GM18861 (cell line): Measurements from ENCODE around the gene TMEM14A.
A peak's percentile ranks its signal among the peaks of the same experiment; 100 is the strongest.

Experiments used
- ATAC-seq: cut with Tn5 transposase; IDR thresholded peaks from one replicate; pipeline ENCODE4 v1.9.1; 2021; ENCODE audit not compliant: unreplicated experiment

Gene TMEM14A, protein sequence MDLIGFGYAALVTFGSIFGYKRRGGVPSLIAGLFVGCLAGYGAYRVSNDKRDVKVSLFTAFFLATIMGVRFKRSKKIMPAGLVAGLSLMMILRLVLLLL

DNA sequence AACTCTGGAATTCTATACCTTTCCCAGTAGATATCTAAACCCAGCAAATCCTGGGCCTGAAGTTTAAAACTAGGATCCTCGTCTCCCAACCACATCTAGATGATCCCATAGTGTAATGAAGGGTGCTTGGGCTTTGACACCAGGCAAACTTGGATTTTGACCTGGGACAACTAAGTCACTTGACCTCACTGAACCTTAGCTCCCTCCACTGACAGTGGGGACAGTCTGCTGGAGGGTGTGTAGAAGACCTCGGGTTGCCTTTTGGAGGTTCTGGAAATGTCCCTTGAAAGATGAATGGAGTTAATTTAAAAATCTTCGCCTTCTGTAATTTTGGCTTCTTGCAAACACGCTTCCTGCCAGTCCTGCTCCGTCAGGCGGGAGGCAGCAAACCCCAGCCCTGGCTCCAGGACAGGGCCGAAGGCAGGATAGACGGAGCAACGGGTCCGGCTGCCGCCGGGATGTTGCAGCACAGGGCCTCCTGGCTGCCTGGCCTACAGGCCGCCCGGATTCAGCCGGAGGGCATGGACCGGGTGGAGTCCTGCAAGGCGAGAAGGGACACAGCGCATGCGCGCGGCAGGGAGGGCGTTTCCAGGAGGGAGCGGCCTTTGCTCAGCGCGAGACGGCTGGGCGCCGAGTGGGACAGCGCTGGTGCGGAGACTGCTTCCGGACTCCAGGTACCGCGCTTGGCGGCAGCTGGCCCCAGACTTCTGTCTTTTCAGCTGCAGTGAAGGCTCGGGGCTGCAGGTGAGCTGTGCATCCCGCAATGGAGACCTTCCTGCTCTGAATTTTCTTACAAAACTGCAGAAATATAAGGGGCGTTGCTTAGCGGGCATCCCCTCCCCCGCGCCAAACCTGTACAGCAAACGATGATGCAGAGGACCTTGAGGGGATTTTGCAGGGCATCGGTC lies at the start of gene TMEM14A:
Gene TMEM14A (plus strand): TSS at position 612 of the 908 bp plus-strand sequence. CDS start 5,990 bp downstream, outside the sequence.
- ATAC-seq: peak; percentile 97

DNA sequence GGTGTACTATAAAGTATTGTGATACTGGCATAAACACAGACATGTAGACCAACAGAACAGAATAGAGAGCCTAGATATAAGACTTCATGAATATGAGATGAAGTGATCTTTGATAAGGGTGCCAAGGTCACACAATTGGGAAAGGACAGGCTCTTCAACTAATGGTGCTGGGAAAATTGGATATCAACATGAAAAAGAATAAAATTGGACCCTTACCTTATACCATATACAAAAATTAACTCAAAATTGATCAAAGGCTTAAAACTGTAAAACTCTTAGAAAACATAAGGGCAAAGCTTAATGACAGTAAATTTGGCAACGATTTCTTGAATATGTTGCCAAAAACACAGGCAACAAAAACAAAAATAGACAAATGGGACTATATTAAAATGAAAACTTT lies 49.3 kb upstream of the TMEM14A start:
- ATAC-seq: no peak

DNA sequence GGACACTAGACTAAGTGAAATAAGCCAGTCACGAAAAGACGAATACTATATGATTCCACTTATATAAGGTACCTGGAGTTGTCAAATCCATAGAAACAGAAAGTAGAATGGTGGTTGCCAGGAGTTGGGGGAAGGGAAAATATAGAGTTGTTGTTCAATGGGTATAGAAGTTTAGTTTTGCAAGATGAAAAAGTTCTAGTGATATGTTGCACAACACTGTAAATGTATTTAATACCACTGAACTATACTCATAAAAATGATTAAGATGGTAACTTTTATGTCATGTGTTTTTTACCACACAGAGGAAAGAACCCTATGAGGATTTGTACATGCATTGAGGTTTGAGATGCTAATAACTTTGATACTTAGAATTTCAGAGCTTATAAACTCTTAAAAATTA lies 48.1 kb upstream of the TMEM14A start:
- ATAC-seq: no peak

DNA sequence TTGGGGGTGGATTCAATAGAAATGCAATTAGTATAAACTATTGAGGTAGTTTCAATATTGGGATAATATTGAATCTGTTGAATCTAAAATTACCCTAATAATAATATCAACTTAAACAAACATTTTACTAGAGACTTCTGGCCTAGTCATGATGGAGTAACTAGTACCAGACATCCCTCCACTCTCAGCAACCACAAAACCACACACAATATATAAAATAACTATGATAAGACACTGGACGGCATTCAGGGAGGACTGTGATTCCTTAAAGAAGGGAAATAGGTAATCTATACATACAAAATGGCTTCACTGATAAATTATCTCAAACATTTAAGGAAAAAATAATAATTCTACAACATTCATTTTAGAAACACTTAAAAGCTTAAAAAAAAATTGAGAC lies 38.9 kb upstream of the TMEM14A start:
- ATAC-seq: no peak

DNA sequence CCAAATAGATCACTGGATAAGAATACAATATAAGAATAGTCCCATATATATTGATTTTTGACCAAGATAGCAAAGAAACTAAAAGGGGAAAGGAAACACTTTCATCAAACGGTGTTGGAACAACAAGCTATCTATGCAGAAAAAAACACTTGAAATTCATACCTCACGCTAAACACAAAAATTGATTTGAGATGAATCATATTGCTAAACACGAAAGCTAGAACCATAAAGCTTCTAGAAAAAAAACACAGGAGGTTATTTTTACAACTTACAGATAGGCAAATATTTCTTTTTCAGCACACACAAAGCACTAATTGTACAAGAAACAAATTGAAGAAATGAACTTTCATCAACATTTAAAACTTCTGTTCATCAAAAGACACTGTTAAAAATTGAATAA lies 36.7 kb upstream of the TMEM14A start:
- ATAC-seq: no peak

DNA sequence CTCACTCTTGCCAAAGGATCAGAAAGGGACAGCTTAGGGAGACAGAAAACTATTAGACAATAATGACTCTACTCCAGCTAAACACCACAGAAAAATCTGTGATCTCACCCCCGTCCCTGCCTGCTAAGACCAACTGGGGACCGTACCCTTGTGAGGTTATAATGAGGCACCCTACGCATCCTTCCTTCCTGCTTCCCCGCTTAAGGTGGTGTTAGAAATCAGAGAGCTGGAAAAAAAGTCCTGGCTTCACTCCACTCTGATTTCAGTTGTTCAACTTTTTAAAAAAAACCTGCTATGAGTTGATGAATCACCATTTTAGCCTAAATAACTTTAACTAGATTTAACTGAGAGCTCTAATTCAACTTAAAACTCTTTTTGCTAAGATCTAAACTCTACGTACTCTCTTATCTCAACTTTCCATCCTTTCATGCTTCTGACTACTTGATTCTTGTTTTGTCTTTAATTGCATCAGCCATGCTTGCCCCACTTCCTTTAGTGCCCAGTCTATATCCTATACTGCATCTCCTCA lies 35.8 kb upstream of the TMEM14A start:
- no peak for ATAC-seq

DNA sequence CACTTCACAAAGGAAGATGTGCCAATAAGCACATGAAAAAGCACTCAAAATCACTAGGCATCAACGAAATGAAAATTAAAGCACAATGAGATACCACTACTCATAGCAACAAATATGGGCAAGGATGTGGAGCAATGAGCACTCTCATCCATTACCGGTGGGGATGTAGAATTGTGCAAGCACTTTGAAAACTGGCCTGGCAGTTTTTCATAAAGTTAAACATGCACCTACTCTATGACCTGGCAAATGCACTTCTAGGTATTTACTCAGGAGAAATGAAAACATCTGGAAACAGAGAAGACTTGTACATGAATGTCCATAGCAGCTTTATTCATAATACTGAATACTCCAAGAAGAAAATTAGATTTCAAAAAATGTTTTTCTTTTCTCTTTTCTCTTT lies 34.1 kb upstream of the TMEM14A start:
- ATAC-seq: no peak

DNA sequence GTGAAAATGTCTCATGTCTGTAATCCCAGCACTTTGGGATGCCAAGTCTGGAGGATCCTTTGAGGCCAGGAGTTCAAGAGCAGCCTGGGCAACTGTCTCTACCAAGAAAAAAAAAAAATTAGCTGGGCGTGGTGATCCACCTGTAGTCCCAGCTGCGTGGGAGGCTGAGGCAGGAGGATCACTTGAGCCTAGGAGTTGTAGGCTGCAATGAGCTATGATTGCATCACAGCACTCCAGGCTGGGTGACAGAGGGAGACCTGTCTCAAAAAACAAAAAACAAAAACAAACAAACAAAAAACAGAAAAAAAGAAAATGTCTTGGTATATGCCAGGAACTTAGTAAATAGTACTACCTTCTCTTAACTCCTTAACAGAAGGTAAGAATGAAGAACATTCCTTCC lies 31.4 kb upstream of the TMEM14A start:
- no peak for ATAC-seq

DNA sequence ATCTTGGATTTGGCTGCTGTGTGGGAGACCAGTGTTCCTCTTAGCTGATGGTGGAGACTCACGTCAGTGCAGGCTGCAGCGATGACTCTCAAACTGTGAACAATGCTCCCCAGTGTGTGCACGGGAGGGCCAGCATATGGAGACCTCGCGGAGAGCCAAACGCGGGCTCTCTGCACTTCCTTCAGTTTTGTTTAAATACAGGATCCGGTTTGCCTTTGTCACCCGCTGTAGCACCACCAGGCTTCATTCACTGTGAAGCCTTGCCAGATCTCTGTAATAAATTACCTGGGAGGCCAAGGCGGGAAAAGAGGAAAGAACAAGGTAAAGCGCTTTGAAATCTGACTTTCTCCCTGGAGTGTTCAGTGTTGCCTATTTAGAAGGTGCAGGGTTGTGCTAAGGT lies 30.7 kb upstream of the TMEM14A start:
- ATAC-seq: no peak

DNA sequence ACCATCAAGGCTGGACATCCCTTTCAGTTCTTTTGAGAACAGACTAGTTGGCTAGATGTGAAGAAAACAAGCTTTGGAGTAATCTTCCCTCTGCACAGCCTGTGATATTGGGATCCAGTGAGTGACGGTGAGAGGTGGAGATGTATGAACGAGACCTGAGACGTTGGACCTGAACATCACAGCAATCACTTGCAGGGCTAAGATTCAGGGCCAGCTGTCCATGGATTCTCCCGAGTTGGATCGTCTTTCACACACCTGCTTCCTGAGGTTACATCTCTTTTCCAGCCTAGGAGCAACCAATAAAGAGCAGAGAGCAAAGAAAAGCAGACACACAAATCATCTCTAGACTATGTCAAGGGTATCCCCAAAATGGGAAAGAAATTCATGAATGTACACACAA lies 30.0 kb upstream of the TMEM14A start:
- ATAC-seq: no peak

DNA sequence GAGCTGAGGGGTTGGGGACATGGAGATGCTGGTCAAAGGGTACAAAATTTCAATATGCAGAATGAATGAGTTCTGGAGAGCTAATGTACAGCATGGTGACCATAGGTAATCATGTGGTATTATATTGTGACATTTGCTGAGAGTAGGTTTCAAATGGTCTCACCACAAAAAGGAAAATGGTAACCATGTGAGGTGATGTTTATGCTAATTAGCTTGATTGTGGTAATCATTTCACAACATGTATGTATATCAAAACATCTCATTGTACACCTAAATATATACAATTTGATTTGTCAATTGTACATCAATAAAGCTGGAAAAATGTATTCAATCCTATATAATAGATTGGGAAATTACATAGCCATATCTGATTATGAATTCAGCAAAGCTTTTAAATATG lies 29.5 kb upstream of the TMEM14A start:
- ATAC-seq: no peak

DNA sequence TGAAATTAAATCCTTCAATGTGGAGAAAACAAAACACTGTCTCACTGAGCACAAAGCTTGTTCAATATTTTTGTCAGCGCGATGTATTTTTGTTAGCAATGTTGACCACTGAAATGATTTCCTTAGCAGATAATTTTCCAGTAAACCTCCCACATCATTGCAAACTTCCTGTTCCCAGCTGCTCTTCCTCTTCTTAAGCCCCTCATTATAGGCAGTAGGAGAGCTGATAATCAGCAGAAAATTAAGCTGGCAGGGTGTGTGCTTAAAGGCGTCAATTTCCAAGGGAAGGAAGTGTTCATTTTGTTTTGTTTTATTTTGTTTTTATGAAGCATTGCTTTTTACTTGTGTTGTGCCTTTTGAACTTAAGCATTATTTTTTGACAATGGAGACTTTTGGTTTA lies 29.1 kb upstream of the TMEM14A start:
- no peak for ATAC-seq

DNA sequence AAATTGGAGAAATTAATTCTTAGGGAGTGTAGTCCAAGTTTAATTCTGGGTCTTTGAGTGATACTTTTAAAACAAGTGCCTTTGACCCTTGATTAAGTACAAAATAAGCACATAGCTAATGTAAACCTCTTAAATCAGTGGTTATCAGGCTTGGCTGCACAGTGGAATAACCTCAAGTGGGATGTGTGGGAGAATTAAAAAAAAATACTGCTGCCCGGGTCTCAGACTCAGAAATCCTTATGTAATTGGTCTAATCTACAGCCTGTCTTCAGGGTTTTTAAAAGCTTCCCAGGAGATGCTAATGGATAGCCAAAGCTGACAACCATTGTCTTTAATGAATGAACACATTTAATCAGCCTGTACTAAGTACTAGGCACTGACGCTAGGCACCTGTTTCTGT lies 28.5 kb upstream of the TMEM14A start:
- ATAC-seq: no peak

DNA sequence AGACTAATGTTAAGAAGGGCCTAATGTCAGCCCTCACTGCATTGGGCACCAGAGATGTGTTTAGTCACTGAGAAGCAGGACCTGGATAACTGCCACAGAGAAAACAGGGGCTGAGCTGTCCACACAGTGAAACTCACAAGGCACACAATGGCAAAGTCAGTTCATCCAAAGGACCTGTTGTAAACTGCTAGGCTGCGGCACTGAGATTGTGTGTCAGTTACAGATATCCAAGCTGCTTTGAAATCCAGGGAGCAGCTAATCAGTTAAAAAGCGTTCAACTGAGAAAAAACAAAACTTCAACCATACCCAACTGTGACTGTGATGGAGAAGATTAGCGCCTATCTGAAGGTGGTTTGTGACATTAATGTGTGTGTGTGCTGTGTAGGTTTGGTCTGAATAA lies 27.8 kb upstream of the TMEM14A start:
- ATAC-seq: no peak

DNA sequence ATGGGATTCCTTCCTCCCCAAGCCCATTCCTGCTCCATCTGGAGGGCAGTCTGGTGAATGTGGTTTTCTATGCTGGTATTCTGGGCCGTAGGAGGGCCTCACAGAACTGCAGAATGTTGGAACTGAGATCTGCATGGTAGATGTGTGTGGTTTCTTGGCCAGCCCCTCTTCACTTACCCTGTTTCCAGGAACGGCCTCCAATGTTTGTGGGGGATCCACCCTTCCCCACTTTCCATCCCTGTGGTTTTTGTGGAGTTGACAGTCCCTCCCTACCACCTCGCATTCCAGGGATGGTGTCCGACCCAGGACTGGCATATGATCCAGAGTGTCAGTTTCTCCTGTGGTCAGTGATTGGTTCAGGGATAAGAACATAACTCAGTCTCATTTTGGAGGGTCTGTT lies 26.7 kb upstream of the TMEM14A start:
- ATAC-seq: no peak

DNA sequence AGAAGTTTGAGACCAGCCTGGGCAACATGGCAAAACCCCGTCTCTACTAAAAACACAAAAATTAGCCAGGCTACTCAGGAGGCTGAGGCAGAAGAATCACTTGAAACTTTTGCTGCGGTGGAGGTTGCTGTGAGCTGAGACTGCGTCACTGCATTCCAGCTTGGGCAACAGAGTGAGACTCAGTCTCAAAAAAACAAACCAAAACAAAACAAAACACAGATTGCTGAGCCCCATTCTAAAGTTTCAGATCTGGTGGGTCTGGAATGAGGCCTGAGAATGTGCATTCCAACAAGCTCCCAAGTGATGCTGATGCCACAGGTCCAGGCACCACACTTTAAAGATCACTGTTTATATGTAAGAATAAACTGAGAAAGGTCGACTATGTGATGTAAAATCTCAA lies 24.9 kb upstream of the TMEM14A start:
- no peak for ATAC-seq

DNA sequence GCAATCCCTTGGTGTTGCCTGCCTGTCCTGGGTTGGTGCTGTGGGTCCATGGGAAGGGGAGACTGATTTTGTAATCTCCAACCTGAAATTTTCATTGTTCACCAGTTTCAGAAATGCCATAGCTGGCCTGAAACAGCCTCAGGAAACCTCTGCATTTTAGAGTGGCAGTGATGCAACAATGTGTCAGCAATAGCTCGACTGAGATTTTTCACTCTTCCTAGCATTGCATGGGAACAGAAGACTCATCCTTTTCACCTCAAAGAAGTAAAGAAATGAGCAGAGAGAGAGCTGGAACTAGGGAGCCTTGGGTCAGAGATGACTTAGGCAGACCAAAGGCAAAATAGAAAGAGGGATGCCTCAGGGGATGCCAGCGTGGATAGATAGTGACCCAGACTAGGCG lies 23.7 kb upstream of the TMEM14A start:
- ATAC-seq: no peak

DNA sequence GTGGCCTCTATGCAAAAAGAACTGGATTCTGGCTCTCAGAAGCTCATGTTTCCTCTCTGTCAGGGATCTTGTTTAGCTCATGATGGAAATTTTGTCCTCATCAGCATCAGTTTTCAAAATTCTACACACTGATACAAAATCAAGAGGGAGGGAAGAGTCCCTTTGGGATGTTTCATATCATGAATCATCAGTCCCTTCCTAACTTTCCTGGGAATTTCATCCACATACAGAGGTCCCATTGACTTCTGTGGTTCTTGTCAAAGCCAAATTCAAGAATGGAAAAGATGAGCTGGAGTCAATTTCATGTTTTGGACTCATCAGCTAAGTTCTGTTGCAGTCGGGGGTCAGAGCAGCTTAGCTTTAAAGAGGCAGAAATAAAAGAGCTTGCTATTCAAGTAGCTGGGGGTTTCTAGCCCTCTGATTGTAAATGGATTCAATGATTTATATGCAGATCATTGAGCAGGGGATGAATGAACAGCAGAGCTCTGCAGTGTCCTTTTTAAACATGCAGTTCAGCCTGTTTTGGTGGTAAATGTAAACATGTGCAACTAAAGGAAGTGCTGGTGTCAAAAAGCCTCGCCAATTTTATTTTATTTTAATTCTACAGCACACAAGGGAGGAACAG lies 21.3 kb upstream of the TMEM14A start:
- ATAC-seq: no peak

DNA sequence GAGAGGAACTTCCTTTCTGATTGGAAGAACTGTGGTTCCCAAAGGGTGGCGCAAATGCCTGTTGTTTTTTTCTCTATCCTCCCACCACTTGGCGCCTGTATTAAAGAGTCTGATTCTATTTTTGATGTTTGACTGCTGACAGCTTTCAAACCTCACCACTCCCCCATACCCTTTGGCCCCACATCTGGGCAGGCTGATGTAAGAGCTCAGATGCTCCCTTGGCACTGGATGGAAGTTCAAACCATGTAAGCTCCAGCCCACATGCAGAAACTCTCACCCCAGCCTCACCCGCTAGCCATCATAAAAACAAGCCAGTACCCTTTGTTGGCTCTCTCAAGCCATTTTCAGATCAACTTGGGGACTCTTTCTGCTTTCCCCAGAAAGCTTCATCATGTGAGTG lies 20.0 kb upstream of the TMEM14A start:
- no peak for ATAC-seq

DNA sequence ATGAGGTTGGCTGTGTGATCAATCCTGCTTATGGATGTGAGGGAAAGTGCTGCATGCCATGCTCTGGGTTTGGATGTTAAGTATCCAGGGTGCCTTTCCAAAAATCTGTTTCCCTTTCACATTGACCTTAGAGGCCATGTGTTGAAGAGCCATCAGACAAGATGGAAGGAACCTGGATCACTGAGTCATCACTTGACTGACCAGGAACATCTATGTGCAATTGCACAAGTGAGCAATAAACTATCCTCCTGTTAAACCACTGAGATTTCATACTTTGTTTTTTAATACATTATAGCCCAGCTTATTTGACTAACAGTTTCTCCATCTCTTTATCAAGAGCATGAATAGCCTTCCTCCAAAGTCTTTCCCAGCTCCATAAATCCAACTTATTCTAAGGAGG lies 17.8 kb upstream of the TMEM14A start:
- no peak for ATAC-seq

DNA sequence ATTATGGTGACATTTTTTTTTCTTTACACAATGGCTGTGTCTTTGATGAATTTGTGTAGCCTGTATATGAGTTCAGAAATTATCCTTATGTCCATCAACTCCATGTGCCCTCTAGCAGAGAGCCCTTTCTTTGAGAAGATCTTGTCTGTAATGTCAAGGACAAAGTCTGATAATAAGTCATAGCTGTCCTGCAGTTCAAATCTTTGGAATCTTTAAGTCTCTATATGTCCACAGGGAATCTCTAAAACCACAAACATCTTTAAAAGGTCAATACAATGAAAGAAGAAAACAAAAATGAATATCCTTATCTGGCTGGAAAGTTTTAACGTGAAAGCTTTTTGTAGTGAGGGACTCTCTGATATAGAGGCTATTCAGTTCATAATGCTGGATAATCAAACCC lies 16.9 kb upstream of the TMEM14A start:
- no peak for ATAC-seq

DNA sequence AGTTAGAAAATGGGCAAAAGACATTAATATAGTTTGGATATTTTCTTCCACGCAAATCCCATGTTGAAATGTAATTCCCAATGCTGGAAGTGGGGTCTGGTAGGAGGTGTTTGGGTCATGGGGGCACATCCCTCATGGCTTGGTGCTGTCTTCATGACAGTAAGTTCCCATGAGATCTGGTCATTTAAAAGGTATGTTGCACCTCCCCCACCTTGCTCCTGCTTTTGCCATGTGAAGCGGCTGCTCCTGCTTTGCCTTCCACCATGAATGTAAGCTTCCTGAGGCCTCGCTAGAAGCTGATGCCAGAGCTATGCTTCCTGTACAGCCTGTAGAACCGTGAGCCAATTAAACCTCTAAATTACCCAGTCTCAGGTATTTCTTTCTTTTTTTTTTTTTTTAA lies 16.3 kb upstream of the TMEM14A start:
- no peak for ATAC-seq
